Panc1 (cell line): ENCODE results near the gene LRIF1. TPM values are rescaled to one million over a fixed set of nuclear protein-coding genes. Genes with fewer than 3 reads are reported as not detected.

Source experiments
- ATAC-seq: fragments of 200-7000 bp; cut with Tn5 transposase; 2 replicates; pipeline ENCODE4 v1.9.1; 2020; ENCODE audit warnings: mild to moderate bottlenecking, moderate library complexity
- BruUV-seq: library from RNA; stranded (reverse); fragments of 400-500 nt; replicated peaks from 2 replicates; lab custom pipeline; 2021; lab: Mats Ljungman, UMichigan
- CTCF ChIA-PET: fragments of 300-600 bp; sonication (Branson Sonifier 250); formaldehyde crosslinking; loops from one replicate; lab custom pipeline; 2022; ENCODE audit warnings: antibody characterized with exemption; lab: Charles Lee
- POLR2A ChIA-PET: fragments of 300-600 bp; sonication (Branson Sonifier 250); formaldehyde crosslinking; loops from one replicate; lab custom pipeline; 2022; ENCODE audit warnings: antibody characterized with exemption; lab: Charles Lee
- DNase-seq: peaks from one replicate; pipeline ENCODE4 v3.0.0-alpha.2; 2010; ENCODE audit warnings: low read depth, low spot score
- H3K27ac ChIP-seq: 2 replicates; pipeline ENCODE4 v1.5.1; 2011; ENCODE audit warnings: mild to moderate bottlenecking, low read length, inconsistent platforms
- H3K27me3 ChIP-seq: fragments of 200-500 bp; sonication (Bioruptor generic); 2 replicates; pipeline ENCODE4 v1.6.0; 2014; ENCODE audit warnings: low read length, inconsistent platforms; ENCODE audit not compliant: control insufficient read depth, insufficient read depth
- H3K36me3 ChIP-seq: fragments of 200-500 bp; sonication (Bioruptor generic); 2 replicates; pipeline ENCODE4 v1.5.1; 2014; ENCODE audit warnings: inconsistent platforms, mild to moderate bottlenecking, low read length, moderate library complexity; ENCODE audit not compliant: control insufficient read depth, insufficient read depth
- H3K4me1 ChIP-seq: 2 replicates; pipeline ENCODE4 v1.5.1; 2011; ENCODE audit warnings: inconsistent platforms, mild to moderate bottlenecking, low read length, moderate library complexity; ENCODE audit not compliant: control insufficient read depth, insufficient read depth
- H3K4me3 ChIP-seq, 2 experiments: 2 replicates each; pipeline ENCODE4 v1.5.1; 2011 to 2012; ENCODE audit warnings: low read depth in 2 of 2, low read length in 2 of 2, mild to moderate bottlenecking in 2 of 2, inconsistent platforms in 1 of 2, moderate library complexity in 1 of 2
- H3K9me3 ChIP-seq: fragments of 200-500 bp; sonication (Bioruptor generic); 2 replicates; pipeline ENCODE4 v1.5.1; 2014; ENCODE audit warnings: low read depth, mild to moderate bottlenecking, inconsistent platforms, low read length, moderate library complexity; ENCODE audit not compliant: control insufficient read depth, insufficient read depth
- CTCF ChIP-seq: fragments of 450-650 bp; IDR thresholded peaks from 2 replicates; pipeline ENCODE4 v1.5.1; 2017; ENCODE audit warnings: mild to moderate bottlenecking
- POLR2AphosphoS5 ChIP-seq: IDR thresholded peaks from 2 replicates; pipeline ENCODE4 v1.6.1; 2012; ENCODE audit warnings: mild to moderate bottlenecking, low read depth, low read length, moderate library complexity
- REST ChIP-seq, 2 experiments: IDR thresholded peaks; 2 replicates each; pipeline ENCODE4 v1.6.1; 2011 to 2012; ENCODE audit warnings: low read depth in 2 of 2, control low read depth in 1 of 2, low read length in 1 of 2, mild to moderate bottlenecking in 1 of 2, moderate library complexity in 1 of 2; ENCODE audit not compliant: insufficient read depth in 1 of 2
- SIN3A ChIP-seq: IDR thresholded peaks from 2 replicates; pipeline ENCODE4 v1.6.1; 2012; ENCODE audit warnings: low read depth, mild to moderate bottlenecking, low read length, moderate library complexity, borderline replicate concordance; ENCODE audit not compliant: insufficient read depth
- TCF7L2 ChIP-seq: IDR thresholded peaks from 2 replicates; pipeline ENCODE4 v1.6.1; 2011; ENCODE audit warnings: mild to moderate bottlenecking, low read depth, low read length, inconsistent platforms
- in situ Hi-C: cut with HindIII; loops from 2 replicates; pipeline ENCODE4 v1.10.0; 2016; ENCODE audit warnings: low sequenced_read_pairs, low pct_unique_long_range_greater_than_20kb
- intact Hi-C: fragments of 100-400 bp; cut with micrococcal nuclease; formaldehyde crosslinking; loops from one replicate; pipeline ENCODE4 v1.10.0; 2022; ENCODE audit not compliant: unreplicated experiment
- total RNA-seq: library from RNA; stranded (reverse); gene quantifications from one replicate; pipeline ENCODE4 v1.2.1, GENCODE V29; 2021; ENCODE audit not compliant: unreplicated experiment

Gene LRIF1
- total RNA-seq, 1 experiment from 2014 or later, result 34.1 TPM

GRCh38 chr1:110960777-110961420 is 2.8 kb downstream of the LRIF1 start:
- no peak for DNase-seq
- H3K27ac ChIP-seq, result peak overlapping the region; percentile 34; the same call in 1 of the 2 replicates
- ChIA-PET POLR2A (no interaction called here), CTCF (no interaction called here)
- peaks cover 5% of the 10 kb centered on the region; the same call in 1 of the 2 replicates for H3K4me1 ChIP-seq
- no peak for TF ChIP-seq REST (IDR thresholded peaks at IDR 0.05; ENCODE audit: insufficient read depth in 1 of 2, low read depth in 2 of 2, low read length in 1 of 2)
- no peak for TF ChIP-seq TCF7L2
- no peak for TF ChIP-seq CTCF
- TF ChIP-seq SIN3A, result no peak
- no peak for TF ChIP-seq POLR2AphosphoS5
- intact Hi-C loops (no loop called here), in situ Hi-C loops (no loop called here)
- no peaks in the 10 kb centered on the region for H3K9me3 ChIP-seq
- no TSS peak for BruUV-seq
- H3K36me3 ChIP-seq, result peaks cover 10% of the 10 kb centered on the region
- peak overlapping the region; percentile 9 to 92; a peak in 3 of 4 replicates for H3K4me3 ChIP-seq
- ATAC-seq, result no peak
- H3K27me3 ChIP-seq, result no peaks in the 10 kb centered on the region

GRCh38 chr1:110957798-110958197 is 5.9 kb downstream of the LRIF1 start:
- in situ Hi-C loops, result no loop called here
- intact Hi-C loops, result no loop called here
- H3K4me3 ChIP-seq, result no peak overlapping the region
- H3K36me3 ChIP-seq, result peaks cover 11% of the 10 kb centered on the region
- DNase-seq (no peak), ATAC-seq (no peak)
- H3K27ac ChIP-seq, result no peak overlapping the region
- H3K9me3 ChIP-seq, result no peaks in the 10 kb centered on the region
- CTCF ChIA-PET, result no interaction called here
- peaks cover 5% of the 10 kb centered on the region; the same call in 1 of the 2 replicates for H3K4me1 ChIP-seq
- no peaks in the 10 kb centered on the region for H3K27me3 ChIP-seq
- TF ChIP-seq REST (IDR thresholded peaks at IDR 0.05; ENCODE audit: insufficient read depth in 1 of 2, low read depth in 2 of 2, low read length in 1 of 2) (no peak), CTCF (no peak), SIN3A (no peak), TCF7L2 (no peak), POLR2AphosphoS5 (no peak)
- no TSS peak for BruUV-seq
- POLR2A ChIA-PET, result no interaction called here
